GM21423 (cell line): ENCODE measurements around the gene BCL11B.

Experiments
- ATAC-seq: cut with Tn5 transposase; IDR thresholded peaks from one replicate; pipeline ENCODE4 v1.9.1; 2021; ENCODE audit warnings: mild to moderate bottlenecking, moderate library complexity; ENCODE audit not compliant: unreplicated experiment

Gene BCL11B

DNA sequence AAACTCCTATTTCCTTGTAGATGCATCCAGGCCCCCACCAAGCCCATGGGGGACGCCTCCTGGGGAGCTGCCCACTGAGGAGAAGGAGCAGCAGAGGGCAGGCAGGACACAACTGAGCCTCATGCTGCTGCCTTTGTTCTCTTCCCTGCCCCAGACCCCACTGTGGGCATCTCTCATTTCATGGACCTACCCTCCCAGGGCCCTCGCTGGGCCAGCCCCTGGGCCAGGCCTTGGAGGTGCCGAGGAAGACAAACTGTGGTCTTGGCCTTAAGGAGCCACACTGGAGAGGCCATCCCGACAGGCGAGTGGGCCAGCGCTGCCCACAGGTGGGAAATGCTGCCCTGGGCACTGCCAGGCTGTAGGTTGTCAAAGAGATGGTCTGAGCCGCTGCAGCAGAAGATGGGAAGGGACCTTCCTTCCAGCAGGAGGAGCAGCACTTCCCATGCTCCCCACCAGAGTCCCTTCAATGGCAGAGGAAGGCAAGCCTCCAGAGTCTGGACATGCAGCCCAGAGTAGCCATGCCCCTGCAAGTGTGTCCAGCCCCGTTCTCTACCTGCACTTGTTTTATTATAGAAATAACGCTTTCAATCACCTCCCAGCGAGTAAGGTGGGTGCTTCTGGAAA lies 147.4 kb downstream of the BCL11B start:
- no peak for ATAC-seq

GRCh38 chr14:99123208-99123870 lies 148.7 kb downstream of the BCL11B start:
- no peak for ATAC-seq

DNA sequence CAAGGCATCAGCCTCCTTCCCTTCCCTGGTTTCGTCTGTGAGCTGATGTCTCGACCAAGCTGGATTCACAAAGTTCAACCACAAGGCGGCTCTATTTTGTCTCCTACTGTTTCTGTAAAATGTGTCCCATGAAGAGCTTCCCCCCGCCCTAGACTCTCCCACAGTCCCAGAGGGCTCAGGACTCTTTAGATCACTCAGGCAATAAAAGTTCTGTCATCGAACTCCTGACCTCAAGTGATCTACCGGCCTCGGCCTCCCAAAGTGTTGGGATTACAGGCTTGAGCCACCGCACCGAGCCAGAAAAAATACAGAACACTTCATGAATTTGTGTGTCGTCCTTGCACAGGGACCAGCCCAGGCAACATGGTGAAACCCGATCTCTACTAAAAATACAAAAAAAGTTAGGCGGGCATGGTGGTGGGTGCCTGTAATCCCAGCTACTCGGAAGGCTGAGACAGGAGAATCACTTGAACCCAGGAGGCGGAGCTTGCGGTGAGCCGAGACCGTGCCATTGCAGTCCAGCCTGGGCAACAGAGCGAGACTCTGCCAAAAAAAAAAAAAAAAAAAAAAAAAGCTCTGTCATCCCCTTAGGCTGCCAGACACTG lies 149.4 kb downstream of the BCL11B start:
- ATAC-seq = no peak

GRCh38 chr14:99121319-99121875 lies 150.6 kb downstream of the BCL11B start:
- ATAC-seq = no peak

- no peak for ATAC-seq
Measured at GRCh38 chr14:99120526-99121318, 151.3 kb downstream of the BCL11B start.

DNA sequence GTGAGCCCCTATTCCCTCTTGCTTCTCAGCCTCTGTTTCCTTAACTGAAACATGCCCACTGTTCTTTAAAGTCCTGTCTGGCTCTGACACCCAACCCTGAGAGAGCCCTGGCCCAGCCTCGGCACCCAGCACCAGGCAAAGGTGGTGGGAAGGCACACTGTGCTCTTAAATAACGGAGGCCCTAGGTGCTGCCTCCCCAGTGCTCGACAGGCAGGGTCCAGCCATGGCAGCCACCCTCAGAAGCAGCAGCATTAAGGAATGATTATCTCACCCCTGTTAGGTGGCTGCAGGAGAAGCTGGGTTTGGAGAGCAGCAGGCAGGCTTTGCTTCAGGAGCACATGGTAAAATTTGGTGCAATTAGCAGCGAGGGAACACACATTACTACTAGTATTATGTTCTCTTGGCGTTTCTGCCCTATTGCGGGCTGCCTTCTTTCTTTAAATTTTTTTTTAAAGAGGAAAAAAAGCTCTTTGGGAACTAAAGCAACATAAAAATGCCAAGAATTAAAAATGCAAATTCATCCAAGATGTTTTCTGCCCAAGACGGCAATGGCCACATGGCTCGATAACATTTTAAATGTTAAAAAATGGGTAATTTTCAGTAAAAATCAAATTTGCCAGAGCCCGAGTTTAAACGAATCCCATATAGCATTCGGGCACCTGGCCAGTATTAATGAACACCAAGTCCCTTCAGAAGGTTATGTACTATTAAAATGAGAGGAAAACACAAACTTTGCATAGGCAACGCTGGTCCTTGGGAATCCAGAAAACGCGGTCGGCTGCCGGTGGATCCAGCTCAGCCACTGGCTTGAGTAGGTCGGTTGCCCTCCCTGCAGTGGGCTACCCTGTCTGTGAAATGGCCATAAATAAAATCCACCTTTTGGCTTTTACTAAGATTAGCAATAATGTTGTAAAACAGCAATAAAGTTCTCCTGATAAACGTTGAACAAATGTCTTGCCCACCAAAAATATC lies 152.2 kb downstream of the BCL11B start:
- no peak for ATAC-seq
